Liver (tissue), 9 donors: ENCODE data around the gene KRTAP2-1. TPM values are rescaled to one million over a fixed set of nuclear protein-coding genes. Genes with fewer than 3 reads are reported as not detected.

ENCODE experiments used
- DNase-seq: peaks from one replicate; pipeline ENCODE4 v3.0.0-alpha.2; 2017; ENCODE audit warnings: low spot score
- H3K27ac ChIP-seq, 2 donors: one replicate each; pipeline ENCODE4 v1.7.0; 2013; ENCODE audit warnings: inconsistent platforms in 2 of 2, low read length in 2 of 2, control low read depth in 1 of 2, low read depth in 1 of 2, mild to moderate bottlenecking in 1 of 2
- H3K27me3 ChIP-seq, 4 donors: one replicate each; pipeline versions ENCODE4 v1.6.1 to v1.7.0; 2013; ENCODE audit warnings: low read length in 3 of 4, inconsistent platforms in 1 of 4, mild to moderate bottlenecking in 1 of 4, moderate library complexity in 1 of 4; ENCODE audit not compliant: control insufficient read depth in 4 of 4, insufficient read depth in 4 of 4
- H3K36me3 ChIP-seq, 4 donors: one replicate each; pipeline versions ENCODE4 v1.6.1 to v1.7.0; 2013; ENCODE audit warnings: low read length in 3 of 4, mild to moderate bottlenecking in 3 of 4, low read depth in 1 of 4, moderate library complexity in 1 of 4; ENCODE audit not compliant: control insufficient read depth in 4 of 4, insufficient read depth in 3 of 4
- H3K4me1 ChIP-seq, 4 donors: one replicate each; pipeline versions ENCODE4 v1.6.1 to v1.7.0; 2013; ENCODE audit warnings: low read length in 3 of 4, mild to moderate bottlenecking in 3 of 4, moderate library complexity in 1 of 4; ENCODE audit not compliant: control insufficient read depth in 4 of 4, insufficient read depth in 4 of 4
- H3K4me3 ChIP-seq, 3 donors: one replicate each; pipeline versions ENCODE4 v1.6.1 to v1.7.0; 2013; ENCODE audit warnings: low read length in 3 of 3, control low read depth in 1 of 3, low read depth in 1 of 3, mild to moderate bottlenecking in 1 of 3
- H3K9ac ChIP-seq, 2 donors: one replicate each; pipeline ENCODE4 v1.7.0; 2013; ENCODE audit warnings: low read length in 2 of 2, mild to moderate bottlenecking in 2 of 2, moderate library complexity in 2 of 2, control low read depth in 1 of 2, low read depth in 1 of 2
- H3K9me3 ChIP-seq, 4 donors: one replicate each; pipeline versions ENCODE4 v1.6.1 to v1.7.0; 2013; ENCODE audit warnings: low read length in 3 of 4; ENCODE audit not compliant: control insufficient read depth in 4 of 4
- EGR1 ChIP-seq, 2 donors: IDR thresholded peaks; 2 replicates each; pipeline ENCODE4 v1.6.1; 2016 to 2018; ENCODE audit warnings: antibody characterized with exemption in 2 of 2, low read depth in 2 of 2
- FOXA1 ChIP-seq: IDR thresholded peaks from 2 replicates; pipeline ENCODE4 v1.6.1; 2016; ENCODE audit warnings: antibody characterized with exemption
- FOXA2 ChIP-seq: IDR thresholded peaks from 2 replicates; pipeline ENCODE4 v1.6.1; 2016; ENCODE audit warnings: antibody characterized with exemption
- GABPA ChIP-seq, 2 donors: IDR thresholded peaks in 1 of 2; conservative IDR thresholded peaks in 1 of 2; 2 replicates each; pipeline ENCODE4 v1.6.1; 2016; ENCODE audit warnings: antibody characterized with exemption in 2 of 2, mild to moderate bottlenecking in 1 of 2, moderate library complexity in 1 of 2
- HNF4A ChIP-seq, 2 donors: conservative IDR thresholded peaks; 2 replicates each; pipeline ENCODE4 v1.6.1; 2016; ENCODE audit warnings: antibody characterized with exemption in 2 of 2, mild to moderate bottlenecking in 2 of 2
- HNF4G ChIP-seq: IDR thresholded peaks from 2 replicates; pipeline ENCODE4 v1.6.1; 2016; ENCODE audit warnings: antibody characterized with exemption
- JUND ChIP-seq, 2 donors: IDR thresholded peaks; 2 replicates each; pipeline ENCODE4 v1.6.1; 2016; ENCODE audit warnings: antibody characterized with exemption in 2 of 2
- RAD21 ChIP-seq, 2 donors: IDR thresholded peaks; 2 replicates each; pipeline ENCODE4 v1.6.1; 2016; ENCODE audit warnings: antibody characterized with exemption in 2 of 2, mild to moderate bottlenecking in 2 of 2
- RXRA ChIP-seq, 2 donors: IDR thresholded peaks; 2 replicates each; pipeline ENCODE4 v1.6.1; 2017 to 2018; ENCODE audit warnings: antibody characterized with exemption in 2 of 2, mild to moderate bottlenecking in 1 of 2
- SP1 ChIP-seq: IDR thresholded peaks from 2 replicates; pipeline ENCODE4 v1.6.1; 2018; ENCODE audit warnings: antibody characterized with exemption, mild to moderate bottlenecking
- TAF1 ChIP-seq: conservative IDR thresholded peaks from 2 replicates; pipeline ENCODE4 v1.6.1; 2016; ENCODE audit warnings: antibody characterized with exemption, mild to moderate bottlenecking
- YY1 ChIP-seq: IDR thresholded peaks from 2 replicates; pipeline ENCODE4 v1.6.1; 2016; ENCODE audit warnings: antibody characterized with exemption, mild to moderate bottlenecking
- WGBS: extraction: QIAGEN DNeasy Blood & Tissue Kit; methylation state at CpG from one replicate; pipeline ENCODE4 v1.1.7; 2013; 5-methylcytosine and 5-hydroxymethylcytosine counted together
- polyA plus RNA-seq, 2 donors: library from polyadenylated mRNA; stranded (reverse) in 1 of 2; unstranded in 1 of 2; fragments of 200-250 nt in 1 of 2; fragments of >200 nt in 1 of 2; fragmentation: Nextera tagmentation in 1 of 2; extraction: Ambion mirVana in 1 of 2; gene quantifications; one replicate each; pipeline versions ENCODE4 v1.2.1 to v1.2.3, GENCODE V29; 2013 to 2015
- total RNA-seq, 2 donors: library from RNA; depleted of rRNA; stranded (reverse); fragments of >200 nt; gene quantifications; one replicate each; pipeline ENCODE4 v1.2.3, GENCODE V29; 2014
- TF ChIP-seq, protein P1 (sequence below): IDR thresholded peaks from 2 replicates; pipeline ENCODE4 v1.6.1; 2016; ENCODE audit warnings: antibody characterized with exemption, mild to moderate bottlenecking
- TF ChIP-seq, protein P2 (sequence below): IDR thresholded peaks from 2 replicates; pipeline ENCODE4 v1.6.1; 2016; ENCODE audit warnings: antibody characterized with exemption
- TF ChIP-seq, protein P3 (sequence below): fragments of 150-350 bp; IDR thresholded peaks from 2 replicates; pipeline ENCODE4 v1.5.1; 2017; ENCODE audit warnings: improper control_type of control experiment, low read depth, low read length; ENCODE audit not compliant: missing input control
- TF ChIP-seq, protein P4 (sequence below): IDR thresholded peaks from 2 replicates; pipeline ENCODE4 v1.6.1; 2016; ENCODE audit warnings: antibody characterized with exemption
- TF ChIP-seq, protein P5 (sequence below): IDR thresholded peaks from 2 replicates; pipeline ENCODE4 v1.6.1; 2016; ENCODE audit warnings: antibody characterized with exemption
- donor health status: healthy.
- donor health status: healthy.
- donor health status: healthy.
- donor health status: healthy.
- donor health status: healthy.

Gene KRTAP2-1
- total and polyA plus RNA-seq, 4 donors, result not detected

DNA sequence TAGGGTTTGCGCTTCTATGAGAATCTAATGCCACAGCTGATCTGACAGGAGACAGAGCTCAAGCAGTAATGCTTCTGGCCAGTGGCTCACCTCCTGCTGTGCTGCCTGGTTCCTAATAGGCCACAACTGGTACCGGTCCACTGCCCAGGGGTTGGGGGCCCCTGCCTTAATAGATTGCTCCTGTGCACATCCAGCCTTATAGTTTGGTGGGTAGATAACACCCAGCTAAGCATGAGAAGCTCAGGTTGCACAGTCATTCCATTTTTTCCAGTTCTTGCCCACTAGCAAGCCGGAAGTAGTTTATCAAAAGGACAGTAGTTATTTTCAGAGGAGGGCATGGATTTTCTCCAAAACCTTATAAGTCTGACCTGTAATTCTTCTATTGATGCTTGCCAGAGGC is 27.7 kb downstream of the KRTAP2-1 start (continued):
- TF ChIP-seq, protein P1, sequence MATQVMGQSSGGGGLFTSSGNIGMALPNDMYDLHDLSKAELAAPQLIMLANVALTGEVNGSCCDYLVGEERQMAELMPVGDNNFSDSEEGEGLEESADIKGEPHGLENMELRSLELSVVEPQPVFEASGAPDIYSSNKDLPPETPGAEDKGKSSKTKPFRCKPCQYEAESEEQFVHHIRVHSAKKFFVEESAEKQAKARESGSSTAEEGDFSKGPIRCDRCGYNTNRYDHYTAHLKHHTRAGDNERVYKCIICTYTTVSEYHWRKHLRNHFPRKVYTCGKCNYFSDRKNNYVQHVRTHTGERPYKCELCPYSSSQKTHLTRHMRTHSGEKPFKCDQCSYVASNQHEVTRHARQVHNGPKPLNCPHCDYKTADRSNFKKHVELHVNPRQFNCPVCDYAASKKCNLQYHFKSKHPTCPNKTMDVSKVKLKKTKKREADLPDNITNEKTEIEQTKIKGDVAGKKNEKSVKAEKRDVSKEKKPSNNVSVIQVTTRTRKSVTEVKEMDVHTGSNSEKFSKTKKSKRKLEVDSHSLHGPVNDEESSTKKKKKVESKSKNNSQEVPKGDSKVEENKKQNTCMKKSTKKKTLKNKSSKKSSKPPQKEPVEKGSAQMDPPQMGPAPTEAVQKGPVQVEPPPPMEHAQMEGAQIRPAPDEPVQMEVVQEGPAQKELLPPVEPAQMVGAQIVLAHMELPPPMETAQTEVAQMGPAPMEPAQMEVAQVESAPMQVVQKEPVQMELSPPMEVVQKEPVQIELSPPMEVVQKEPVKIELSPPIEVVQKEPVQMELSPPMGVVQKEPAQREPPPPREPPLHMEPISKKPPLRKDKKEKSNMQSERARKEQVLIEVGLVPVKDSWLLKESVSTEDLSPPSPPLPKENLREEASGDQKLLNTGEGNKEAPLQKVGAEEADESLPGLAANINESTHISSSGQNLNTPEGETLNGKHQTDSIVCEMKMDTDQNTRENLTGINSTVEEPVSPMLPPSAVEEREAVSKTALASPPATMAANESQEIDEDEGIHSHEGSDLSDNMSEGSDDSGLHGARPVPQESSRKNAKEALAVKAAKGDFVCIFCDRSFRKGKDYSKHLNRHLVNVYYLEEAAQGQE, result no peak

DNA sequence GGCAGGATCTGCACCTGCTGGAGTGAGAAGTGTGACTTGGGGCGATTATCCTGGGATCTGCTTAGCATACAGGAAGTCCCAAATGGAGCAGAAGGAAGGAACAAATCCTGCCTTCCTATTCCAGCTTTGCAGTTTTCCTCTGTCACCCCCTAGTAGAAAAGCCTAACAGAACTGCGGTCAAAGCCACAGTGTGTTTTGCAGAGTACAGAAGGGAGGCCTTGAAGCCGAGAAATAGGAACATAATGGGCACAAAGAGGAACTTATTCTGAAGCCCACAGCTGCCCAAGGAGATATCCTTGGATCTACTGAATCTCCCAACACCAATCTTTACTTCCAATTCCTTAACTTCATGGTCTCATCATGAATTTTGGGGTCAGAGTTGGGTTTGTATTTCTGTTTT is 28.6 kb downstream of the KRTAP2-1 start:
- Histone ChIP-seq H3K27me3 (peaks cover 0 to 4% (median 0%) of the 10 kb centered on the region in 4 donors), H3K27ac (no peak overlapping the region), H3K36me3 (no peaks in the 10 kb centered on the region), H3K9ac (no peak overlapping the region), H3K4me1 (no peaks in the 10 kb centered on the region), H3K9me3 (peaks cover 0 to 9% (median 2%) of the 10 kb centered on the region in 4 donors), H3K4me3 (no peak overlapping the region)
- TF ChIP-seq FOXA2 (no peak), FOXA1 (no peak), YY1 (no peak), RAD21 (IDR thresholded peaks at IDR 0.05) (no peak), RXRA (IDR thresholded peaks at IDR 0.05) (no peak), EGR1 (IDR thresholded peaks at IDR 0.05; ENCODE audit: low read depth in 2 of 2) (no peak), JUND (IDR thresholded peaks at IDR 0.05) (no peak)
- TF ChIP-seq, protein P2, sequence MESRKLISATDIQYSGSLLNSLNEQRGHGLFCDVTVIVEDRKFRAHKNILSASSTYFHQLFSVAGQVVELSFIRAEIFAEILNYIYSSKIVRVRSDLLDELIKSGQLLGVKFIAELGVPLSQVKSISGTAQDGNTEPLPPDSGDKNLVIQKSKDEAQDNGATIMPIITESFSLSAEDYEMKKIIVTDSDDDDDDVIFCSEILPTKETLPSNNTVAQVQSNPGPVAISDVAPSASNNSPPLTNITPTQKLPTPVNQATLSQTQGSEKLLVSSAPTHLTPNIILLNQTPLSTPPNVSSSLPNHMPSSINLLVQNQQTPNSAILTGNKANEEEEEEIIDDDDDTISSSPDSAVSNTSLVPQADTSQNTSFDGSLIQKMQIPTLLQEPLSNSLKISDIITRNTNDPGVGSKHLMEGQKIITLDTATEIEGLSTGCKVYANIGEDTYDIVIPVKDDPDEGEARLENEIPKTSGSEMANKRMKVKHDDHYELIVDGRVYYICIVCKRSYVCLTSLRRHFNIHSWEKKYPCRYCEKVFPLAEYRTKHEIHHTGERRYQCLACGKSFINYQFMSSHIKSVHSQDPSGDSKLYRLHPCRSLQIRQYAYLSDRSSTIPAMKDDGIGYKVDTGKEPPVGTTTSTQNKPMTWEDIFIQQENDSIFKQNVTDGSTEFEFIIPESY, result no peak
- DNase-seq, result no peak
- WGBS, result 82% methylated on average over 3 of the region's 3 CpGs

DNA sequence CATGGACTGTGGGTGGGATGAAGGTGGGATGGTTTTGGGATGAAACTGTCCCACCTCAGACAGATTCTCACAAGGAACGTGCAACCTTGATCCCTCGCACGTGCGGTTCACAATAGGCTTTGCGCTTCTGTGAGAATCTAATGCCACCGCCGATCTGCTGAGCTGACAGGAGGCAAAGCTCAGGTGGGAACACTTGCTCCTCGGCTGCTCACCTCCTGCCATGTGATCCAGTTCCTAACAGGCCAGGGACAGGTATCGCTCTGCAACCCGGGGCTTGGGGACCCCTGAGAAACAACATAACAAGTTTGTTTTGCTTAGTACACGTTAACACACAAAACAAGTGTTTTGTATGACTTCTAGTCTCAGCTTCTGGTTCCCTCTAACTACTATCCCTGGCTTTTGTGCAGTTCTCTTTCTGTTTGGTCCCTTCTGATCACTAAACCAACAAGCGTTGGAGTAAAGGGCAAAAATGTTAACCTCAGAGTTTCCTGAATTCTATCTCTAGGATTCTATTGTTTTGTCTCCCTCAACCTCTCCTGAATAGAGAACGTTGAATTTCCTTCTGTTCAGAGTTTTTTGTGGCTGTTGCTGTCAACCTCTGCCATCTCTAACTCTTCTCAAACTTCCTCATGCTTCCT is 30.4 kb downstream of the KRTAP2-1 start:
- H3K4me3 ChIP-seq, result no peak overlapping the region
- no peaks in the 10 kb centered on the region for H3K4me1 ChIP-seq
- peaks cover 0 to 7% (median 2%) of the 10 kb centered on the region in 4 donors for H3K9me3 ChIP-seq
- H3K27ac ChIP-seq, result no peak overlapping the region
- 66% methylated on average over 13 of the region's 13 CpGs for WGBS
- H3K27me3 ChIP-seq, result peaks cover 0 to 4% (median 0%) of the 10 kb centered on the region in 4 donors
- no peak overlapping the region for H3K9ac ChIP-seq
- no peak for DNase-seq
- no peaks in the 10 kb centered on the region for H3K36me3 ChIP-seq
- TF ChIP-seq, protein P3, sequence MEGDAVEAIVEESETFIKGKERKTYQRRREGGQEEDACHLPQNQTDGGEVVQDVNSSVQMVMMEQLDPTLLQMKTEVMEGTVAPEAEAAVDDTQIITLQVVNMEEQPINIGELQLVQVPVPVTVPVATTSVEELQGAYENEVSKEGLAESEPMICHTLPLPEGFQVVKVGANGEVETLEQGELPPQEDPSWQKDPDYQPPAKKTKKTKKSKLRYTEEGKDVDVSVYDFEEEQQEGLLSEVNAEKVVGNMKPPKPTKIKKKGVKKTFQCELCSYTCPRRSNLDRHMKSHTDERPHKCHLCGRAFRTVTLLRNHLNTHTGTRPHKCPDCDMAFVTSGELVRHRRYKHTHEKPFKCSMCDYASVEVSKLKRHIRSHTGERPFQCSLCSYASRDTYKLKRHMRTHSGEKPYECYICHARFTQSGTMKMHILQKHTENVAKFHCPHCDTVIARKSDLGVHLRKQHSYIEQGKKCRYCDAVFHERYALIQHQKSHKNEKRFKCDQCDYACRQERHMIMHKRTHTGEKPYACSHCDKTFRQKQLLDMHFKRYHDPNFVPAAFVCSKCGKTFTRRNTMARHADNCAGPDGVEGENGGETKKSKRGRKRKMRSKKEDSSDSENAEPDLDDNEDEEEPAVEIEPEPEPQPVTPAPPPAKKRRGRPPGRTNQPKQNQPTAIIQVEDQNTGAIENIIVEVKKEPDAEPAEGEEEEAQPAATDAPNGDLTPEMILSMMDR, result no peak
- TF ChIP-seq HNF4G, result no peak
- no peak for TF ChIP-seq EGR1 (IDR thresholded peaks at IDR 0.05; ENCODE audit: low read depth in 2 of 2)
- TF ChIP-seq TAF1, result no peak
- TF ChIP-seq RXRA (IDR thresholded peaks at IDR 0.05), result no peak
- TF ChIP-seq, protein P4, sequence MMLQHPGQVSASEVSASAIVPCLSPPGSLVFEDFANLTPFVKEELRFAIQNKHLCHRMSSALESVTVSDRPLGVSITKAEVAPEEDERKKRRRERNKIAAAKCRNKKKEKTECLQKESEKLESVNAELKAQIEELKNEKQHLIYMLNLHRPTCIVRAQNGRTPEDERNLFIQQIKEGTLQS, result no peak
- TF ChIP-seq RAD21 (IDR thresholded peaks at IDR 0.05), result no peak
- TF ChIP-seq GABPA (IDR thresholded peaks at IDR 0.05 in 1 of 2, conservative IDR thresholded peaks at IDR 0.05 in 1 of 2), result no peak
- TF ChIP-seq, protein P5, sequence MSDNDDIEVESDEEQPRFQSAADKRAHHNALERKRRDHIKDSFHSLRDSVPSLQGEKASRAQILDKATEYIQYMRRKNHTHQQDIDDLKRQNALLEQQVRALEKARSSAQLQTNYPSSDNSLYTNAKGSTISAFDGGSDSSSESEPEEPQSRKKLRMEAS, result no peak
- TF ChIP-seq SP1, result no peak
- TF ChIP-seq, protein P2, result no peak
- TF ChIP-seq HNF4A (conservative IDR thresholded peaks at IDR 0.05), result no peak
- TF ChIP-seq JUND (IDR thresholded peaks at IDR 0.05), result no peak
